Measurements from ENCODE around the gene POU6F1. TPM values are rescaled to one million over a fixed set of nuclear protein-coding genes. Genes with fewer than 3 reads are reported as not detected.
"Not testable (repeated sequence)": the region's sequence is repeated elsewhere in the genome, so short reads cannot be mapped to it uniquely, and the experiment has no call there.

Gene POU6F1
- polyA plus RNA-seq, 1 donor from 2014 or later, result 12.4 TPM

GRCh38 chr12:51262758-51263177 lies 44.9 kb upstream of the POU6F1 start:
- Histone ChIP-seq H3K27me3 (ENCODE audit: insufficient read depth, low read depth, low read length) (no peaks in the 10 kb centered on the region), H2AFZ (ENCODE audit: low read depth, low read length) (no peak overlapping the region), H3K27ac (ENCODE audit: low read length) (no peak overlapping the region), H4K20me1 (ENCODE audit: insufficient read depth) (no peaks in the 10 kb centered on the region), H3K9me2 (ENCODE audit: insufficient read depth, low read length) (no peaks in the 10 kb centered on the region), H3K4me3 (ENCODE audit: low read length) (no peak overlapping the region), H3K4me2 (ENCODE audit: low read length) (no peak overlapping the region), H3K9me3 (ENCODE audit: low read length) (no peaks in the 10 kb centered on the region), H3K36me3 (ENCODE audit: insufficient read depth, low read length) (no peaks in the 10 kb centered on the region), H3K9ac (ENCODE audit: low read length) (no peak overlapping the region), H3F3A (ENCODE audit: insufficient read depth, low read length, poor library complexity, severe bottlenecking) (no peaks in the 10 kb centered on the region), H3K79me2 (replicated peaks; ENCODE audit: insufficient read depth, low read length) (no peaks in the 10 kb centered on the region)
- TF ChIP-seq SMC3 (conservative IDR thresholded peaks at IDR 0.05; ENCODE audit: poor library complexity) (no peak), EZH2 (IDR thresholded peaks at IDR 0.05; ENCODE audit: borderline replicate concordance, insufficient read depth, low read length, poor library complexity, severe bottlenecking) (no peak), MXI1 (conservative IDR thresholded peaks at IDR 0.05; ENCODE audit: poor library complexity, severe bottlenecking) (no peak), CTCF (IDR thresholded peaks at IDR 0.05; ENCODE audit: poor library complexity, severe bottlenecking) (no peak), POLR2AphosphoS5 (IDR thresholded peaks at IDR 0.05) (no peak), TAF1 (IDR thresholded peaks at IDR 0.05; ENCODE audit: low read depth) (no peak), RAD21 (conservative IDR thresholded peaks at IDR 0.05) (no peak), REST (IDR thresholded peaks at IDR 0.05; ENCODE audit: borderline replicate concordance) (no peak), EP300 (conservative IDR thresholded peaks at IDR 0.05; ENCODE audit: poor library complexity, severe bottlenecking) (no peak)

DNA sequence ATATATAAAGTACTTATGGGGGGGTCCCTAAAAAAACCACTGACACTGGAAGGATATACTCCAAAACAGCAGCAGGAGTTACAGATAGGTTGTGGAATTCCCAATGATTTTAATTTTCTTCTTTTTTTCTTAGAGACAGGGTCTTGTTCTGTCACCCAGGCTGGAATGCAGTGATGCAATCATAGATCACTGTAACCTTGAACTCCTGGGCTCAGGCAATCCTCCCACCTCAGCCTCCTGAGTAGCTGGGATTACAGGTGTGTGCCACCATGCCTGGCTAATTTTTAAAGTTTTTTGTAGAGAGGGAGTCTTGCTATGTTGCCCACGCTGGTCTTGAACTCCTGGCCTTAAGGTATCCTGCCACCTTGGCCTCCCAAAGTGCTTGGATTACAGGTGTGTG lies 41.7 kb upstream of the POU6F1 start:
- H4K20me1 ChIP-seq (ENCODE audit: insufficient read depth); H3K27me3 ChIP-seq (ENCODE audit: insufficient read depth, low read depth, low read length); H2AFZ ChIP-seq (ENCODE audit: low read depth, low read length); H3K9me2 ChIP-seq (ENCODE audit: insufficient read depth, low read length); H3K9ac ChIP-seq (ENCODE audit: low read length); H3K36me3 ChIP-seq (ENCODE audit: insufficient read depth, low read length); H3K4me3 ChIP-seq (ENCODE audit: low read length); H3K4me2 ChIP-seq (ENCODE audit: low read length); H3K79me2 ChIP-seq (replicated peaks; ENCODE audit: insufficient read depth, low read length); H3K27ac ChIP-seq (ENCODE audit: low read length); H3K9me3 ChIP-seq (ENCODE audit: low read length); H3F3A ChIP-seq (ENCODE audit: insufficient read depth, low read length, poor library complexity, severe bottlenecking): not testable (repeated sequence)

- Histone ChIP-seq H3K27me3 (ENCODE audit: insufficient read depth, low read depth, low read length) (no peaks in the 10 kb centered on the region), H3K9ac (ENCODE audit: low read length) (no peak overlapping the region), H3K9me3 (ENCODE audit: low read length) (no peaks in the 10 kb centered on the region), H3F3A (ENCODE audit: insufficient read depth, low read length, poor library complexity, severe bottlenecking) (no peaks in the 10 kb centered on the region), H3K36me3 (ENCODE audit: insufficient read depth, low read length) (no peaks in the 10 kb centered on the region), H3K27ac (ENCODE audit: low read length) (no peak overlapping the region), H2AFZ (ENCODE audit: low read depth, low read length) (no peak overlapping the region), H3K4me3 (ENCODE audit: low read length) (no peak overlapping the region), H4K20me1 (ENCODE audit: insufficient read depth) (no peaks in the 10 kb centered on the region), H3K4me2 (ENCODE audit: low read length) (no peak overlapping the region), H3K9me2 (ENCODE audit: insufficient read depth, low read length) (no peaks in the 10 kb centered on the region), H3K79me2 (replicated peaks; ENCODE audit: insufficient read depth, low read length) (no peaks in the 10 kb centered on the region)
- TF ChIP-seq TAF1 (IDR thresholded peaks at IDR 0.05; ENCODE audit: low read depth) (no peak), POLR2AphosphoS5 (IDR thresholded peaks at IDR 0.05) (no peak), REST (IDR thresholded peaks at IDR 0.05; ENCODE audit: borderline replicate concordance) (no peak), MXI1 (conservative IDR thresholded peaks at IDR 0.05; ENCODE audit: poor library complexity, severe bottlenecking) (no peak), CTCF (IDR thresholded peaks at IDR 0.05; ENCODE audit: poor library complexity, severe bottlenecking) (no peak), SMC3 (conservative IDR thresholded peaks at IDR 0.05; ENCODE audit: poor library complexity) (no peak), EP300 (conservative IDR thresholded peaks at IDR 0.05; ENCODE audit: poor library complexity, severe bottlenecking) (no peak), RAD21 (conservative IDR thresholded peaks at IDR 0.05) (no peak)
Observed at GRCh38 chr12:51254536-51254935, 36.7 kb upstream of the POU6F1 start.

Measured in neural cell (in vitro differentiated cells).